ENCODE data around the gene ATG10. TPM values are rescaled to one million over a fixed set of nuclear protein-coding genes. Genes with fewer than 3 reads are reported as not detected.
"Not testable (repeated sequence)": the region's sequence is repeated elsewhere in the genome, so short reads cannot be mapped to it uniquely, and the experiment has no call there.

The ATG10 gene
- total RNA-seq, 1 donor from 2014 or later, result 6.0 TPM

DNA sequence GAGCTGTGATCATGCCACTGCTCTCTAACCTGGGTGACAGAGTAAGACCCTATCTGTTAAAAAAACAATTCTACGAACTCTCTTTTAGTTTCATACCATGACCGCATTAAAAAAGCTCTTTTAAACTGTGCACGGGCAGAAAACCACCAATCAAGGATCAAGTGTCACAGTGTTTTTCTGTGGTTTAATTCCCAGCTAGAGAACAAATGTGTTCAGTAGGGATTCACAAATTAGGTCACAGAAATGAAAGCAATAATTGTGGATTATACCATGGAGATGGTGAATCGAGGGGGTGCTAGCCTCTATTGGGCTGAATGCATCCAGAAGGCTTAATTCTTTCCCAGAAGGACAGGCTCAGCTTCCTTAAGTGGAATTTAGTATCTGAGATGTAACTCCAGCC lies 79.1 kb downstream of the ATG10 start:
- Histone ChIP-seq H3K4me1 (no peaks in the 10 kb centered on the region), H3K36me3 (no peaks in the 10 kb centered on the region), H3K9me3 (replicated peaks) (peaks cover 3% of the 10 kb centered on the region), H3K27ac (replicated peaks) (no peak overlapping the region), H3K27me3 (ENCODE audit: low read depth) (no peaks in the 10 kb centered on the region), H3K4me3 (no peak overlapping the region)
- TF ChIP-seq, protein P1, sequence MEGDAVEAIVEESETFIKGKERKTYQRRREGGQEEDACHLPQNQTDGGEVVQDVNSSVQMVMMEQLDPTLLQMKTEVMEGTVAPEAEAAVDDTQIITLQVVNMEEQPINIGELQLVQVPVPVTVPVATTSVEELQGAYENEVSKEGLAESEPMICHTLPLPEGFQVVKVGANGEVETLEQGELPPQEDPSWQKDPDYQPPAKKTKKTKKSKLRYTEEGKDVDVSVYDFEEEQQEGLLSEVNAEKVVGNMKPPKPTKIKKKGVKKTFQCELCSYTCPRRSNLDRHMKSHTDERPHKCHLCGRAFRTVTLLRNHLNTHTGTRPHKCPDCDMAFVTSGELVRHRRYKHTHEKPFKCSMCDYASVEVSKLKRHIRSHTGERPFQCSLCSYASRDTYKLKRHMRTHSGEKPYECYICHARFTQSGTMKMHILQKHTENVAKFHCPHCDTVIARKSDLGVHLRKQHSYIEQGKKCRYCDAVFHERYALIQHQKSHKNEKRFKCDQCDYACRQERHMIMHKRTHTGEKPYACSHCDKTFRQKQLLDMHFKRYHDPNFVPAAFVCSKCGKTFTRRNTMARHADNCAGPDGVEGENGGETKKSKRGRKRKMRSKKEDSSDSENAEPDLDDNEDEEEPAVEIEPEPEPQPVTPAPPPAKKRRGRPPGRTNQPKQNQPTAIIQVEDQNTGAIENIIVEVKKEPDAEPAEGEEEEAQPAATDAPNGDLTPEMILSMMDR (IDR thresholded peaks at IDR 0.05; ENCODE audit: borderline replicate concordance), result no peak
- no peak for DNase-seq
- intact Hi-C loops (cut with micrococcal nuclease), result no loop called here

DNA sequence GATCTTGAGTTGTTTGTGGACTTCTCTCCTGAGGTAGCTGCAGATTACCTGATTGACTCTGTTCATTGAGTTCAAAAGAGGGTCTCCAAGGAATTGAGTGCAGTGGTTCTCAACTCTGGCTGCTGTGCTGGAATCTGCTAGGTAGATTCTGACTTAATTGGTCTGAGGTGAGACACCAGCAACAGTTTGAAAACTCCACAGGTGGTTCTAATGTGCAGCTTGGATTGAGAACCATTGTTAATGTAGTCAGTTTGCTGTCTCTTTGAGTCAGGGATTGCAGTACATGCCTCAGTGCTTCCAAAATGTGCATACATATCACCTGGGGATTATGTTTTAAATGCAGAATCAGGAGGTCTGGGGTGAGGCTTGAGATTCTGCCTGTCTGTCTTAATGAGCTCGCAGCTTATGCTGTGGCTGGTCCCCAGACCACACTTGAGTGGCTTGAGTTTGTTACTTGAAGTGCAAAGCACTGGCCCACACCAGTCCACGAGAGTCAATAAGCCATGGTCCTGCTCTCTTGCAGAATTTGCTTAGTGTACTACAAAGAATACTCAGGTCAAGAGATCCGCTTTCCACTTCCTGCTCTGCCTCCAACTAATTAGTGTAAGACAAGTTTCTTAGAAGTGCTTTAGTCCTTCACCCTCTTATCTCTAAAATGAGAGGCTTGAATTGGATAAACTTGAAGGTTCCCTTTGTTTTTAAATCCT lies 82.3 kb downstream of the ATG10 start:
- no peak overlapping the region for H3K4me3 ChIP-seq
- no peak overlapping the region for H3K27ac ChIP-seq (replicated peaks)
- DNase-seq, result no peak
- no peaks in the 10 kb centered on the region for H3K9me3 ChIP-seq (replicated peaks)
- H3K27me3 ChIP-seq (ENCODE audit: low read depth), result no peaks in the 10 kb centered on the region
- H3K4me1 ChIP-seq, result no peaks in the 10 kb centered on the region
- H3K36me3 ChIP-seq, result no peaks in the 10 kb centered on the region
- intact Hi-C loops (cut with micrococcal nuclease), result no loop called here
- TF ChIP-seq, protein P1 (IDR thresholded peaks at IDR 0.05; ENCODE audit: borderline replicate concordance), result no peak

DNA sequence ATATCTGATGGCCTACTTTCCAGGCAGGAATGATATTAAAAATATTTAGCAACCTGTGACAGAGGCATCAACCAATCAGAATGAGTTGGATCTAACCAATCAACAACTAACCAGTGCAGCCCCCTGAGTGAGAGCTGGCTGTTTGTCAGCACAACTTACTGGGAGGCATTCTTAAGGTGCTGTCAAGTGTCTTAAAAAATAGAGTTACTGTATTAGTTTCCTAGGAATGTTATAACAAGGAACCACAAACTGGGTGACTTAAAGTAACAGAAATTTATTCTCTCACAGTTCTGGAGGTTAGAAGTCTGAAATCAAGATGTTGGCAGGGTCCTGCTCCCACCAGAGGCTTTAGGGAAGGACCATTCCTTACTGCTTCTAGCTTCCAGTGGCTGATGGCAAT lies 85.2 kb downstream of the ATG10 start:
- Histone ChIP-seq H3K9me3 (replicated peaks) (no peaks in the 10 kb centered on the region), H3K4me3 (no peak overlapping the region), H3K27me3 (ENCODE audit: low read depth) (no peaks in the 10 kb centered on the region), H3K4me1 (no peaks in the 10 kb centered on the region), H3K36me3 (no peaks in the 10 kb centered on the region), H3K27ac (replicated peaks) (no peak overlapping the region)
- no peak for DNase-seq
- TF ChIP-seq, protein P1 (IDR thresholded peaks at IDR 0.05; ENCODE audit: borderline replicate concordance), result no peak
- intact Hi-C loops (cut with micrococcal nuclease), result no loop called here

DNA sequence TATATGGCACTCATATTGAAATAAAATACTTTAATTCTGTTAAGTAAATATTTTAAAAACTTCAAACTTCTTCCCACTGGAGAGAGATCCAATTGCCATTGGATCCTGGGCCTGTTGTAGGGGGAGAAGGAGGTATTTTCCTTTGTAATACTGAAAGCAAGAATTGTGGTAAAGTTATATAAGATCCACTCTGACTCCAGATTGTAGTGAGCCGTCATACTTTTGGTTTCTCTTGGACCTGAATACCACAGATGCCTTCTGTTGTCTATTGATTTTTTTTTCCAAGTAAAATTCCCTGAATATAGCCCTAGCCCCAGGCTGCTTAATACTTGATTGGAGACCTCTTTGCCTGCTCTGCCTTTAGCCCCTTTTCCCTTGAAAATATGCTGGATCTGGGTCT lies 86.9 kb downstream of the ATG10 start:
- H3K27me3 ChIP-seq (ENCODE audit: low read depth), result no peaks in the 10 kb centered on the region
- H3K27ac ChIP-seq (replicated peaks), result no peak overlapping the region
- no peaks in the 10 kb centered on the region for H3K36me3 ChIP-seq
- intact Hi-C loops (cut with micrococcal nuclease), result no loop called here
- TF ChIP-seq, protein P1 (IDR thresholded peaks at IDR 0.05; ENCODE audit: borderline replicate concordance), result no peak
- no peaks in the 10 kb centered on the region for H3K4me1 ChIP-seq
- DNase-seq, result no peak
- H3K9me3 ChIP-seq (replicated peaks), result no peaks in the 10 kb centered on the region
- H3K4me3 ChIP-seq, result no peak overlapping the region

DNA sequence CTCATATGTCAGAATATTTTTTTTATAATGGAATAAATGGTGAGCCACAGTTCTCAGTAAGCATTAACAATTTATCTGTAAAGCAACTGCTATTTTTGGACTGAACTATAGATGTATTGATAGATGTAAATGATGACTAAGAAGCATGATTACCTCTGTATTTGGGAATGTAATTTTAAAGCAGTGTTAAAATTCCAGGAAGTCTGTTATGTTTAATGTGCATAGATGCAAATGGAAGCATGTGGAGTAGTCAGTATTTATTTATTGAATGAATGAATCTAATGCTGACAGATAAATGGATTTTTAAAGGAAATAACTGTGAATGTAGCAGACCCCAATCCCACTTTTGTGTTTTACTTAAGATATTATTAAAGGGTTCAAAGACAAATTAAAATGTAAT lies 95.0 kb downstream of the ATG10 start:
- H3K4me1 ChIP-seq, result no peaks in the 10 kb centered on the region
- TF ChIP-seq, protein P1 (IDR thresholded peaks at IDR 0.05; ENCODE audit: borderline replicate concordance), result no peak
- intact Hi-C loops (cut with micrococcal nuclease), result no loop called here

DNA sequence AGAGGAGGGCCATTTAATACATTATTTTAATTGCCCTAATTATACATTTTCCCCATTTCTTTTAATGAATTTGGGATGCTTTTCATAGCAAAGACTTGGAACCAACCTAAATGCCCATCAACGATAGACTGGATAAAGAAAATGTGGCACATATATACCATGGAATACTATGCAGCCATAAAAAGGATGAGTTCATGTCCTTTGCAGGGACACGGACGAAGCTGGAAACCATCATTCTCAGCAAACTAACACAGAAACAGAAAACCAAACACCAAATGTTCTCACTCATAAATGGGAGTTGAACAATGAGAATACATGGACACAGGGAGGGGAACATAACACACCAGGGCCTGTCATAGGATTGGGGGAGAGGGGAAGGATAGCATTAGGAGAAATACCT lies 96.2 kb downstream of the ATG10 start:
- H3K4me1 ChIP-seq; H3K27me3 ChIP-seq (ENCODE audit: low read depth); H3K36me3 ChIP-seq; H3K27ac ChIP-seq (replicated peaks); H3K4me3 ChIP-seq; intact Hi-C loops (cut with micrococcal nuclease); DNase-seq; H3K9me3 ChIP-seq (replicated peaks): not testable (repeated sequence)

More for the DNA sequence above, 95.0 kb downstream of the ATG10 start:
- no peak overlapping the region for H3K4me3 ChIP-seq
- no peaks in the 10 kb centered on the region for H3K27me3 ChIP-seq (ENCODE audit: low read depth)
- no peak overlapping the region for H3K27ac ChIP-seq (replicated peaks)
- no peak for DNase-seq
- no peaks in the 10 kb centered on the region for H3K9me3 ChIP-seq (replicated peaks)
- no peaks in the 10 kb centered on the region for H3K36me3 ChIP-seq

Data from left ventricle myocardium inferior (tissue), 1 donor.